RWPE1 (cell line): Measurements from ENCODE around the gene SFXN4.

ENCODE experiments used
- CTCF ChIA-PET: fragments of 350-600 bp; sonication (Branson Sonifier 250); formaldehyde crosslinking; extraction: SDS; loops from one replicate; lab custom pipeline; 2021; lab: Yijun Ruan, JAX
- POLR2A ChIA-PET: fragments of 400-600 bp; formaldehyde crosslinking; extraction: SDS; loops from one replicate; lab custom pipeline; 2020; ENCODE audit warnings: antibody characterized with exemption; ENCODE audit not compliant: low non-redundant PET; lab: Yijun Ruan, JAX
- DNase-seq: peaks from one replicate; pipeline ENCODE4 v3.0.0; 2012; ENCODE audit warnings: low spot score
- H3K27ac ChIP-seq: fragments of 450-650 bp; 2 replicates; pipeline ENCODE4 v1.5.1; 2017
- CTCF ChIP-seq: fragments of 450-650 bp; conservative IDR thresholded peaks from 2 replicates; pipeline ENCODE4 v1.5.1; 2017; ENCODE audit warnings: low read depth, mild to moderate bottlenecking

The SFXN4 gene

GRCh38 chr10:119209035-119209735 is 43.7 kb upstream of the SFXN4 start:
- H3K27ac ChIP-seq = no peak overlapping the region
- TF ChIP-seq CTCF = peak; percentile 87
- DNase-seq = peak; percentile 78
- ChIA-PET CTCF (interaction anchor here (0.5 to 2.1 kb wide), 29 partner anchors 8 to 639 kb away, joined by 3 to 15 read pairs (median 3); no protein-coding TSS in a partner anchor), POLR2A (no interaction called here)

- POLR2A ChIA-PET = no interaction called here
- no peak for TF ChIP-seq CTCF
- peak; percentile 34 for DNase-seq
- CTCF ChIA-PET = interaction anchor here (0.7 to 2.1 kb wide), 9 partner anchors 12 to 337 kb away, joined by 3 to 15 read pairs (median 4); no protein-coding TSS in a partner anchor
- H3K27ac ChIP-seq = peak overlapping the region; percentile 91
Measured at GRCh38 chr10:119208553-119208940, 43.0 kb upstream of the SFXN4 start.

- H3K27ac ChIP-seq = peak overlapping the region; percentile 91
- POLR2A ChIA-PET = interaction anchor here (0.9 to 1.0 kb wide), 3 partner anchors 64 to 210 kb away, joined by 3 to 4 read pairs (median 3); no protein-coding TSS in a partner anchor
- CTCF ChIA-PET = interaction anchor here (0.7 to 2.1 kb wide), 13 partner anchors 10 to 336 kb away, joined by 3 to 27 read pairs (median 5); no protein-coding TSS in a partner anchor
- DNase-seq = peak; percentile 38
- TF ChIP-seq CTCF = no peak
Measured at GRCh38 chr10:119207713-119208552, 42.4 kb upstream of the SFXN4 start.

DNA sequence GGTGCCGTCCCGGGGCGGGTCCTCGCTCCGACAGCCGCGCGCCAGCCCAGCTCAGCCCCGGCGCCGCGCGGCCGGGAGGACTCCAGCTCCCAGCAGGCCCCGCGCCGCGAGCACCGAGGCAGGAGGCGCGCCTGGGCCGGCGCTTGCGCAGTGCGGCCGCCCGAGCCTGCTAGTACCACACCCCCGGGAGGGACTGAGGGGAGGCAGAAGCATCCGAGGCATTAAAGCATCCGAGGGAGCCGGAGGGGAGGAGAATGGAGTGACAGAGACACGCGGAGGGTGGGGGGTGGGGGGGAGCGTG is 41.8 kb upstream of the SFXN4 start, which contains the start of gene GRK5:
GRK5 (plus strand) TSS at position 206 of the 301 bp plus-strand sequence. CDS start 347 bp downstream, outside the sequence.
- ChIA-PET CTCF (interaction anchor here (0.7 to 2.1 kb wide), 13 partner anchors 9 to 386 kb away, joined by 3 to 27 read pairs (median 6); no protein-coding TSS in a partner anchor), POLR2A (interaction anchor here (0.9 to 1.0 kb wide), 3 partner anchors 64 to 211 kb away, joined by 3 to 4 read pairs (median 3); no protein-coding TSS in a partner anchor)
- H3K27ac ChIP-seq = peak within 1 kb of the TSS; percentile 91
- peak; percentile 98 for DNase-seq
- TF ChIP-seq CTCF = no peak

GRCh38 chr10:119206603-119207365 is 41.3 kb upstream of the SFXN4 start:
- DNase-seq = peak; percentile 64
- peak overlapping the region; percentile 91 for H3K27ac ChIP-seq
- TF ChIP-seq CTCF = peak; percentile 92
- ChIA-PET POLR2A (interaction anchor here (0.5 to 1.0 kb wide), 4 partner anchors 65 to 284 kb away, joined by 3 to 4 read pairs (median 3); no protein-coding TSS in a partner anchor), CTCF (interaction anchor here (0.6 to 2.2 kb wide), 30 partner anchors 8 to 386 kb away, joined by 3 to 27 read pairs (median 4); no protein-coding TSS in a partner anchor)
